IMR-90 (cell line): ENCODE data around the gene KCNE5. TPM values are rescaled to one million over a fixed set of nuclear protein-coding genes. Genes with fewer than 3 reads are reported as not detected.
"Not testable (repeated sequence)": the region's sequence is repeated elsewhere in the genome, so short reads cannot be mapped to it uniquely, and the experiment has no call there.

Source experiments
- ATAC-seq: fragments of 200-7000 bp; cut with Tn5 transposase; 2 replicates; pipeline ENCODE4 v1.9.1; 2020; ENCODE audit warnings: low read depth, mild to moderate bottlenecking, moderate library complexity
- BruUV-seq: library from RNA; stranded (reverse); fragments of 400-500 nt; replicated peaks from 2 replicates; lab custom pipeline; 2021; lab: Mats Ljungman, UMichigan
- CTCF ChIA-PET: fragments of 300-600 bp; formaldehyde crosslinking; extraction: SDS; loops from one replicate; lab custom pipeline; 2021; ENCODE audit warnings: antibody characterized with exemption; lab: Yijun Ruan, JAX
- POLR2A ChIA-PET: fragments of 300-600 bp; sonication (Branson Sonifier 250); formaldehyde crosslinking; loops from one replicate; lab custom pipeline; 2022; ENCODE audit warnings: antibody characterized with exemption; ENCODE audit not compliant: unreplicated experiment; lab: Charles Lee
- DNase-seq: peaks from one replicate; pipeline ENCODE4 v3.0.0; 2013
- H2AFZ ChIP-seq: replicated peaks from 2 replicates; pipeline ENCODE3; 2013; ENCODE audit warnings: low read length, mild to moderate bottlenecking; ENCODE audit not compliant: poor library complexity
- H2AK5ac ChIP-seq: 2 replicates; pipeline ENCODE4 v1.6.1; 2013; ENCODE audit warnings: low read depth, low read length, inconsistent platforms
- H2AK9ac ChIP-seq: replicated peaks from 2 replicates; pipeline ENCODE3; 2013; ENCODE audit warnings: mild to moderate bottlenecking, low read depth, low read length, moderate library complexity; ENCODE audit not compliant: poor library complexity
- H2BK120ac ChIP-seq: 2 replicates; pipeline ENCODE4 v1.6.1; 2013; ENCODE audit warnings: low read depth, low read length, inconsistent platforms
- H2BK15ac ChIP-seq: 3 replicates; pipeline ENCODE4 v1.6.1; 2013; ENCODE audit warnings: low read depth, low read length, inconsistent platforms
- H2BK20ac ChIP-seq: 2 replicates; pipeline ENCODE4 v1.6.1; 2013; ENCODE audit warnings: low read depth, mild to moderate bottlenecking, inconsistent platforms, low read length, moderate library complexity
- H2BK5ac ChIP-seq: 2 replicates; pipeline ENCODE4 v1.6.1; 2013; ENCODE audit warnings: mild to moderate bottlenecking, low read depth, low read length, inconsistent platforms; ENCODE audit not compliant: poor library complexity, severe bottlenecking
- H3K14ac ChIP-seq: replicated peaks from 2 replicates; pipeline ENCODE4 v1.6.1; 2013; ENCODE audit warnings: low read depth, low read length, inconsistent platforms
- H3K18ac ChIP-seq: 2 replicates; pipeline ENCODE4 v1.6.1; 2013; ENCODE audit warnings: low read depth, low read length, control low read depth
- H3K23ac ChIP-seq: 2 replicates; pipeline ENCODE4 v1.6.1; 2013; ENCODE audit warnings: low read depth, low read length, inconsistent platforms
- H3K27ac ChIP-seq: 2 replicates; pipeline ENCODE4 v1.5.1; 2013; ENCODE audit warnings: mild to moderate bottlenecking, control low read depth, low read length; ENCODE audit not compliant: insufficient read depth
- H3K27me3 ChIP-seq: 2 replicates; pipeline ENCODE4 v1.6.1; 2013; ENCODE audit warnings: low read length; ENCODE audit not compliant: control insufficient read depth, insufficient read depth
- H3K36me3 ChIP-seq: 2 replicates; pipeline ENCODE4 v1.6.1; 2013; ENCODE audit warnings: low read length, mixed read lengths; ENCODE audit not compliant: control insufficient read depth, insufficient read depth
- H3K4ac ChIP-seq: 2 replicates; pipeline ENCODE4 v1.6.1; 2013; ENCODE audit warnings: low read depth, low read length, inconsistent platforms
- H3K4me1 ChIP-seq: 2 replicates; pipeline ENCODE4 v1.6.1; 2013; ENCODE audit warnings: low read length, mixed read lengths; ENCODE audit not compliant: control insufficient read depth, insufficient read depth
- H3K4me2 ChIP-seq: 2 replicates; pipeline ENCODE4 v1.6.1; 2013; ENCODE audit warnings: low read depth, mild to moderate bottlenecking, control low read depth, low read length, moderate library complexity
- H3K4me3 ChIP-seq: 2 replicates; pipeline ENCODE4 v1.5.1; 2013; ENCODE audit warnings: low read depth, mild to moderate bottlenecking, control low read depth, low read length, moderate library complexity; ENCODE audit not compliant: insufficient read depth
- H3K56ac ChIP-seq: 2 replicates; pipeline ENCODE4 v1.6.1; 2013; ENCODE audit warnings: low read length, inconsistent platforms; ENCODE audit not compliant: insufficient read depth; ENCODE audit errors: extremely low read depth
- H3K79me1 ChIP-seq, 2 experiments: 2 replicates each; pipeline ENCODE4 v1.6.1; 2013; ENCODE audit warnings: low read length in 2 of 2, inconsistent platforms in 1 of 2, low read depth in 1 of 2
- H3K9ac ChIP-seq: 2 replicates; pipeline ENCODE4 v1.6.1; 2013; ENCODE audit warnings: low read depth, low read length, control low read depth
- H3K9me1 ChIP-seq: 2 replicates; pipeline ENCODE4 v1.6.1; 2013; ENCODE audit warnings: low read length, inconsistent platforms; ENCODE audit not compliant: insufficient read depth
- H3K9me3 ChIP-seq: 2 replicates; pipeline ENCODE4 v1.6.1; 2013; ENCODE audit warnings: low read length; ENCODE audit not compliant: control insufficient read depth, insufficient read depth
- H4K20me1 ChIP-seq: 2 replicates; pipeline ENCODE4 v1.6.1; 2013; ENCODE audit warnings: low read length, inconsistent platforms; ENCODE audit not compliant: insufficient read depth
- H4K5ac ChIP-seq: 2 replicates; pipeline ENCODE4 v1.6.1; 2013; ENCODE audit warnings: mild to moderate bottlenecking, low read depth, low read length, control low read depth
- H4K8ac ChIP-seq, 2 experiments: 2 replicates each; pipeline ENCODE4 v1.6.1; 2013; ENCODE audit warnings: low read depth in 2 of 2, low read length in 2 of 2, control low read depth in 1 of 2, inconsistent platforms in 1 of 2
- H4K91ac ChIP-seq: 2 replicates; pipeline ENCODE4 v1.6.1; 2013; ENCODE audit warnings: low read depth, low read length, inconsistent platforms; ENCODE audit not compliant: insufficient read depth
- CEBPB ChIP-seq: IDR thresholded peaks from 2 replicates; pipeline ENCODE4 v1.6.1; 2012; ENCODE audit warnings: low read depth, low read length, improper control_type of control experiment
- MAFK ChIP-seq: IDR thresholded peaks from 2 replicates; pipeline ENCODE4 v1.6.1; 2012; ENCODE audit warnings: low read depth, low read length, improper control_type of control experiment
- MAZ ChIP-seq: IDR thresholded peaks from 2 replicates; pipeline ENCODE4 v1.6.1; 2012; ENCODE audit warnings: low read depth, mild to moderate bottlenecking, low read length, improper control_type of control experiment, moderate library complexity, borderline replicate concordance
- MXI1 ChIP-seq: IDR thresholded peaks from 2 replicates; pipeline ENCODE4 v1.6.1; 2012; ENCODE audit warnings: low read depth, mild to moderate bottlenecking, low read length, moderate library complexity, borderline replicate concordance
- RAD21 ChIP-seq: IDR thresholded peaks from 2 replicates; pipeline ENCODE4 v1.6.1; 2012; ENCODE audit warnings: low read length, improper control_type of control experiment
- RCOR1 ChIP-seq: IDR thresholded peaks from 2 replicates; pipeline ENCODE4 v1.6.1; 2012; ENCODE audit warnings: mild to moderate bottlenecking, low read length, improper control_type of control experiment; ENCODE audit not compliant: insufficient replicate concordance
- SMC3 ChIP-seq: fragments of 150-350 bp; IDR thresholded peaks from 2 replicates; pipeline ENCODE4 v1.6.1; 2016; ENCODE audit warnings: low read depth, mild to moderate bottlenecking, antibody characterized with exemption, low read length, moderate library complexity
- WGBS, 2 experiments: methylation state at CpG; one replicate each; pipeline versions ENCODE4 v1.1.5 to v1.1.7; 2013; ENCODE audit warnings: missing lambda C conversion rate in 2 of 2; ENCODE audit not compliant: insufficient read length in 1 of 2; ENCODE audit errors: extremely low coverage in 2 of 2; 5-methylcytosine and 5-hydroxymethylcytosine counted together
- dilution Hi-C: fragments of 300-500 bp; cut with HindIII; formaldehyde crosslinking; loops from one replicate; pipeline ENCODE4 v1.14.3; 2018; ENCODE audit warnings: low sequenced_read_pairs; ENCODE audit not compliant: unreplicated experiment
- in situ Hi-C: fragments of 300-500 bp; cut with MboI; formaldehyde crosslinking; loops from 3 replicates; pipeline ENCODE4 v1.14.3; 2019; ENCODE audit warnings: low sequenced_read_pairs, inconsistent platforms, mixed read lengths
- intact Hi-C: fragments of 100-400 bp; cut with micrococcal nuclease; formaldehyde crosslinking; loops from 2 replicates; pipeline ENCODE4 v1.10.0; 2022
- polyA plus RNA-seq, 3 experiments: library from polyadenylated mRNA; depleted of rRNA; stranded (reverse); fragments of >200 nt; gene quantifications; 2 replicates each; pipeline ENCODE4 v1.2.3, GENCODE V29; 2012; ENCODE audit warnings: low replicate concordance in 1 of 3
- total RNA-seq: library from RNA; depleted of rRNA; stranded (reverse); fragments of >200 nt; gene quantifications from 2 replicates; pipeline ENCODE4 v1.2.3, GENCODE V29; 2012
- TF ChIP-seq, protein P1 (sequence below): fragments of 150-350 bp; IDR thresholded peaks from 2 replicates; pipeline ENCODE4 v1.6.1; 2016; ENCODE audit warnings: low read depth, mild to moderate bottlenecking, low read length, moderate library complexity, borderline replicate concordance

KCNE5 gene
- total and polyA plus RNA-seq, 2 of the 4 experiments (the other 2 are of a cell fraction): 0.15 to 0.18 TPM

DNA sequence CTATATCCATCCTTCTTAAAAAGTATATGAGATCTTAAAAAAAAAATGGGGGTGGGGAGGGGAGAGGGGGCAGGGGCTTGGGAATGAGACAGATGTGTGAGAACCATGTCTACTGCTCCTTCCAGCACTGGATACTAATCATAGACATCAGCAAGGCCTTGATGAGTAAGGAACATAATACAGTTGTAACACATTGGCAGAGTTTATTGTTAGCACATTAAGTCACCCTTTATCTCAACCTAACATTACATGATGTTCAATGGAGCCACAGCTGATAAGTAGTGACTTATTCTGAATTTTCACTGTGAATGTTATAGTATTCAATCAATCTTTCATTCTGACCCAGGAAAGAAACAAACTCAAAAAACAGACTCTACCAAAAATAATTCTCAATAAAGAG lies 47.3 kb upstream of the KCNE5 start:
- no peak overlapping the region for H4K8ac ChIP-seq
- H2AFZ ChIP-seq: no peak overlapping the region
- H3K9me1 ChIP-seq: no peaks in the 10 kb centered on the region
- H3K9ac ChIP-seq: no peak overlapping the region
- ChIA-PET POLR2A (no interaction called here), CTCF (no interaction called here)
- no peak overlapping the region for H2BK20ac ChIP-seq
- no peaks in the 10 kb centered on the region for H3K4me1 ChIP-seq
- no peak overlapping the region for H3K14ac ChIP-seq
- no peak overlapping the region for H3K18ac ChIP-seq
- H3K36me3 ChIP-seq: peaks cover 16% of the 10 kb centered on the region
- no TSS peak for BruUV-seq
- DNase-seq: no peak
- H4K91ac ChIP-seq: no peak overlapping the region
- TF ChIP-seq SMC3 (no peak), MAZ (no peak), RAD21 (no peak), RCOR1 (no peak), CEBPB (no peak), MXI1 (no peak), MAFK (no peak)
- TF ChIP-seq, protein P1, sequence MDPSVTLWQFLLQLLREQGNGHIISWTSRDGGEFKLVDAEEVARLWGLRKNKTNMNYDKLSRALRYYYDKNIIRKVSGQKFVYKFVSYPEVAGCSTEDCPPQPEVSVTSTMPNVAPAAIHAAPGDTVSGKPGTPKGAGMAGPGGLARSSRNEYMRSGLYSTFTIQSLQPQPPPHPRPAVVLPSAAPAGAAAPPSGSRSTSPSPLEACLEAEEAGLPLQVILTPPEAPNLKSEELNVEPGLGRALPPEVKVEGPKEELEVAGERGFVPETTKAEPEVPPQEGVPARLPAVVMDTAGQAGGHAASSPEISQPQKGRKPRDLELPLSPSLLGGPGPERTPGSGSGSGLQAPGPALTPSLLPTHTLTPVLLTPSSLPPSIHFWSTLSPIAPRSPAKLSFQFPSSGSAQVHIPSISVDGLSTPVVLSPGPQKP: no peak
- H3K4me3 ChIP-seq: no peak overlapping the region
- no peaks in the 10 kb centered on the region; a peak in 2 of 4 replicates for H3K79me1 ChIP-seq
- in situ Hi-C loops (no loop called here), intact Hi-C loops (no loop called here), dilution Hi-C loops (no loop called here)
- H3K4ac ChIP-seq: no peak overlapping the region
- no peak overlapping the region for H2BK15ac ChIP-seq
- H2BK120ac ChIP-seq: no peak overlapping the region
- no peak overlapping the region for H2AK5ac ChIP-seq
- H3K23ac ChIP-seq: no peak overlapping the region
- no peaks in the 10 kb centered on the region for H3K27me3 ChIP-seq
- no peak overlapping the region for H3K56ac ChIP-seq
- H4K5ac ChIP-seq: no peak overlapping the region
- no peaks in the 10 kb centered on the region; the same call in 1 of the 2 replicates for H4K20me1 ChIP-seq
- no peak overlapping the region for H3K27ac ChIP-seq
- no peaks in the 10 kb centered on the region for H3K9me3 ChIP-seq
- no peak overlapping the region for H2AK9ac ChIP-seq
- no peak overlapping the region for H3K4me2 ChIP-seq
- no peak overlapping the region for H2BK5ac ChIP-seq
- no peak for ATAC-seq

DNA sequence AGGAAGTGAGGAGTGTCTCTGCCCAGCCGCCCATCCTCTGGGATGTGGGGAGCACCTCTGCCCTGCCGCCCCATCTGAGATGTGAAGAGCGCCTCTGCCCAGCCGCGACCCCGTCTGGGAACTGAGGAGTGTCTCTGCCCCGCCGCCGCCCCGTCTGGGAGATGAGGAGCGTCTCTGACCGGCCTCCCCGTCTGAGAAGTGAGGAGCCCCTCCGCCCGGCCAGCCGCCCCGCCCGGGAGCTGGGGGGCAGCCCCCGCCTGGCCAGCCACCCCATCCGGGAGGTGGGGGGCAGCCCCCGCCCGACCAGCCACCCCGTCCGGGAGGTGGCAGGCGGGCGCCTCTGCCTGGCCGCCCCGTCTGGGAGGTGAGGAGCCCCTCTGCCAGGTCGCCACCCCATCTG lies 46.2 kb upstream of the KCNE5 start:
- H3K18ac ChIP-seq, H3K9ac ChIP-seq, H3K56ac ChIP-seq, H4K91ac ChIP-seq, H3K9me3 ChIP-seq, ATAC-seq, H3K4me1 ChIP-seq, H4K5ac ChIP-seq, H3K23ac ChIP-seq, H3K4ac ChIP-seq, H3K79me1 ChIP-seq, dilution Hi-C loops, POLR2A ChIA-PET, H2BK20ac ChIP-seq, intact Hi-C loops, H2AK5ac ChIP-seq, H3K27me3 ChIP-seq, BruUV-seq, CTCF ChIA-PET, H4K8ac ChIP-seq, H2BK120ac ChIP-seq, H3K4me3 ChIP-seq, H2AFZ ChIP-seq, H3K4me2 ChIP-seq, H2BK15ac ChIP-seq, H3K14ac ChIP-seq, H4K20me1 ChIP-seq, H3K27ac ChIP-seq, DNase-seq, in situ Hi-C loops, H2AK9ac ChIP-seq, H2BK5ac ChIP-seq, H3K9me1 ChIP-seq: not testable (repeated sequence)
- H3K36me3 ChIP-seq: peaks cover 16% of the 10 kb centered on the region
- 97% methylated on average over 6 of the region's 29 CpGs; no CpG with 5 or more reads in 1 of the 2 experiments for WGBS, 2 experiments
